Prostate gland (tissue), 2 donors: Measurements from ENCODE around the gene RBBP8NL.

ENCODE experiments used
- CTCF ChIP-seq, 4 experiments: fragments of 200-600 bp in 2 of 4; fragments of 450-650 bp in 2 of 4; sonication (generic) in 2 of 4; IDR thresholded peaks; 1 replicate in 3 of 4; 2 replicates in 1 of 4; pipeline ENCODE4 v1.5.1; 2016 to 2019; ENCODE audit warnings: antibody characterized with exemption in 4 of 4, mild to moderate bottlenecking in 2 of 4, moderate library complexity in 2 of 4
- POLR2A ChIP-seq: fragments of 450-650 bp; IDR thresholded peaks from one replicate; pipeline ENCODE4 v1.6.1; 2016; ENCODE audit warnings: antibody characterized with exemption, mild to moderate bottlenecking
- POLR2AphosphoS5 ChIP-seq: sonication (generic); formaldehyde crosslinking; IDR thresholded peaks from one replicate; pipeline ENCODE4 v1.6.1; 2017; ENCODE audit warnings: antibody characterized with exemption

- TF ChIP-seq CTCF (IDR thresholded peaks at IDR 0.05) (no peak), POLR2A (no peak), POLR2AphosphoS5 (no peak)
These were observed 57.6 kb downstream of the RBBP8NL start for GRCh38 chr20:62369815-62370114.
